NCI-H187 treated with DMSO at 0.1 percent for 48 hours (cell line): ENCODE measurements around the gene GATA6.

Experiments used
- DNase-seq: peaks from one replicate; lab custom pipeline; 2025; lab: John Stamatoyannopoulos, UW

GATA6 gene

DNA sequence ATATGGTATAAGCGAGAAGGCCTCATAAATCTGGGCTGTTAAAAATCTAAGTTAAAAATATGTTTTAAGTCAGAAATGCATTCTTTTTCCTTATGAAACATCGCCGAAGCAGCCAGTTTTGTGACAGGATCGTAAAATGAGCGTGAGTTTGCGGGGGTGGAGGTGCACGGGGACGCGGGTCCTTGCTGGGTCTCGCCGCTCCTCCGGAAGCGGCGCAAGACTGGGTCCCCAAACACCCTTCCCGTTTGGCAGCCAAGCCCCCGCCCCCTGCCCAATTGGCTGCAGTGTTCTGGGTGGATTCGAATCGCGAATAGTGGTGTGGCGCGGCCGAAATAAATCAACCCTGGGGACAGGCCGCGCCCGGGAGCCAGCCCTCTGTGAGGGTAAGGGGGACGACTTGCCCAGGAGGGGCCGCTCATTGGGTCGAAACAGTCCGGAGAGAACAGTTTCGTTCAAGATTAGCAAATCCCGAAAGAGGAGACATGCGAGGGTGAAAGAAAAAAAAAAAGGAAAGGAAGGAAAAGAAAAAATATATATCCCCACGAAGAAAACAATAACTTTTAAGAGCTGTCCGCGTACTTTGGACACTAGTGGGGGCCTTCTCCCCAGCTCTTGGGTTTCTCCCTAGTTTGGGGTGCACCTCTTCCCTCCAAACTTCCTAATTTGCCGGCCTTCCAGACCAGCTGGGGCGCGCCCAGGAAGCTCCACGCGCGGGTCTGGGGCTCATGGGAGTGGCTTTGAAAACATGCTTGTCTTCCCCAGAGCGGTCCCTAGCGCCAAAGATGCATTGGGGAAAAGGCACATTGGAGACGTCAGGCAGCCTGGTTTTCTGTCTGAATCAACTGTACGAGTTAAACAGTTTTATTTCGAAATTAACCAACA lies 3.1 kb upstream of the GATA6 start:
- no peak for DNase-seq

DNA sequence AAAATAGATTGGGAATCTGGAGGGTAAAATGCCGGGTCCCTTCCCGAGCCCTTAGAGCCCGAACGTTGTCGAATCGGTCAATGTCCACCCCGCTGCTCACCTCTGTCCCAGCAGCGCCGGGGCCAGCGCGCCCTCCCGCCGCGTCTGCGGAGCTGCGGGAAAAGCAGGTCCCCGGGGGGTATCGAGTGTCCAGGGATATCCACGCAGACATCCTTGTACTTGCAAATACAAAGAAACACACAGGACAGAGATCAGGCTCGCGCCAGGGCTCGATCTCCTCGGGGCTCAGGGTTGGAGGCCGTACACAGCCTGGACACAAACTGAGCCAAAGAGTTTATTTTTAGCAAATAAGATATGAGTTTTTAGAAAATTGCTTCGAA lies 2.3 kb upstream of the GATA6 start:
- no peak for DNase-seq

DNA sequence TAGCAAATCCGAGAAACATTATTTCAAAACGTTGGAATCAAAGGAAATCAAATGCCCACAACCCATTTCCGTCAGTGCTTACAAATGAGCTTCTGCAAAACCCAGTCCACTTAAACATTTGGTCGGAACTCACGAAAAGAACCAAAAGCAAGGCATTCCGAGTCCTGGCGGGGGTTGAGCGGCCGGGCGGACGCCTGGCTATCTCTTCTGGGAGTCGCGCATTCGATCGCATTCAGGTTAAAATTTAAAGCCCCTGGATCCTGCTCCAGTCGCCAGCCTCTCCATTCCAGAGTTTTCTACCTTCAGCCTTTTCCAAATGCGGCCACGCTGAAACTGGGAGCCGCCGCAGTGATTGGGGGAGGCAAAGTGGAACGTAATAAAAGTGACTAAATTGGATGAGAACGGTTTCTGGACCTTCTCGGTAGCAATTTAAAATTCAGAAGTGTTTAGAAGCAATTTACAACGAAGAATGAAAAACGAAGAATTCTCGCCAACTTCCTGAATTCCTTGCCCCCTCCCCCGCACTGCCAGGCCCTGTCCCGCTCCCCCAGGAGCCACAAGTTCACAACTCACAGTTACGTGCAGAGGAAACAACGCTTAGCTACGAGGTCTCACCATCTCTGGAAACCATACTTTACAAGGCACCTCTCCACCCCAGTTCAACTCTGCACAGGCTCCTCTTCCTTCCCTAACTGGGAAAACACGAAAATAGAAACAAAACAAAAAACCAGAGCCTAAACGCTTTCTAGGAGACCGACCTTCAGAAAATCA lies 1.7 kb upstream of the GATA6 start:
- no peak for DNase-seq

DNA sequence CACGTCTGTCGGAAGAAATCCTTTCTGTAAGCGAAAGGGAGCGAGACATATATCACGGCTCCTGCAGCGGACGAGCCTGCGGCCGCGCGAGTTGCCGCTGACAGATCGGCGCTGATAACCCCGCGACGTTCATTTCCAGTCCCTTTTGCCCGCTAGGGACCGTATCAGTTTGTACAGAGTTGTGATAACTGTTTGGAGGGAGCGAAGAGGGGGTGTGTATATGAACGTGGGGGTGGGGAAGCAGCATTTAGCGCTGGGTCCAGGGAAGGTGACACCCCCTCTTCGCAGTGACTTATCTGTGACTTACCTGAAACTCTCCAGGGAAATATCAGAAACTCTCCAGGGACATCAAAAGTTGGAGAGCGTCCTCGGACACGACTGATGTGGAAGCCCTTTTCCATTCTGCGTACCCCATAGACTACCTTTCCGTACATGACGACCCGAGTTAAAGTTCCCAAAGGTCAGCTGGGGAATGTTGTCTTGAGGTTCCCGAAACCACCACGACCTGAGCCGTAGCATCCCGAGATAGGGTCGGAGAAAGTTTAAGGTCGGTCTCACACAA lies 948 bp upstream of the GATA6 start:
- no peak for DNase-seq

DNA sequence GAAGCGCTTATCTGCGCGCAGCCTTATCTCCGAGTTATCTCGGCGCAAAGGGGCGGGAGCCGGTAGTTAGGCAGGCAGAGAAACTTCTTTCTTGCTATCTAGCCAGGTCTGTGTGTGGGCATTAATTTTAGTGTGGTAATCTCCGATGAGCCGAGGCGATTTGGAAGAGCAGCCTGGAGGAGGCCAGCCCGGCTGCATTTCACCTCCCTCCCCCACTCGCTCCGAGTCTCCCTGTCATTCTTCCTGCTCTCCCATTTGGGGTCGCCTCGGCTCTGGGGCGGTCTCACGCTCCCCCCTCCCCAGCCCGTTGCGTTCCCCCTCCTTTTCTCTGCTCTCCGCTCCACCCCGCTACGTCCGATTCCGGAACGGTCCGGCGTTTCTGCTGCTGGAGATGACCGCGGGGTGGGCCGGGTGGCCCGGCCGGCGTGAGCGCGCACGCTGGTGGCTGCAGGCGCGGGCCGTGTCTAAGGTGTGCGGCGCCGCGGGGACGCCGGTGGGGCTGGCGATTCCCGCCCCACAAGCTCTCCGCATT lies 566 bp downstream of the GATA6 start:
- DNase-seq = no peak

DNA sequence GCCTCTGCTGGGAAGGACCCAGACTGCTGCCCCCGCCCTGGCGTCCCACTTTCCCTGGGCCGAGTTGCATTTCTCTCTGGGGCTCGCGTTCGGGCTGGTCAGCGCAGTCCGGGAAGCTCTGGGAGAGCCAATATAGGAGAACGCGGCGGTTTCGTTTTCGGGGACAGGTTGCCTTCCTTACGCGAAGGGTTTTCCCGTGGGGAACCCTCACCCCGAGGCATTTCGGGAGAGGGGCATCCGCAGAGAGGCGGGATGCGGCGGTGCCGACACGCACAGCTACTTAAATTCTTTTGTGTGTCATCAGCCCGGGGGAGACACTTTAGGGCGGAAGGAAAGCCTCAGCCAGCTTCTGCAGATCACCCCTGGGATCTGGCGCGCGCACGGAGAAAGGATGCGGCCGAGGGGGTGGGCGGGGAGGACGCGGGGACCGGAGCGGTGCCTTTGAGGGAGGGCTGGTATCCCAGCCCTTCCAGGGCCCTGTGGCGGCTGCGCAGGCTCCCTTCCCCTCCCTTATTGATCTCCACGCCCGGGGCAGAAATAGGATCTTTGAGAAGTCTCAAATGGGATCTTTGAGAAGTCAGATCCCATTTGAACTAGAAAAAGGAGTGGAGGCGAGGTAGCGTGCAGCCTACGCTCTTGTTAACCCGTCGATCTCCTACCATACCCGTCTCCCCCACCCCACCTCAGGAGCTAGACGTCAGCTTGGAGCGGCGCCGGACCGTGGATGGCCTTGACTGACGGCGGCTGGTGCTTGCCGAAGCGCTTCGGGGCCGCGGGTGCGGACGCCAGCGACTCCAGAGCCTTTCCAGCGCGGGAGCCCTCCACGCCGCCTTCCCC lies 1.2 kb downstream of the GATA6 start:
- no peak for DNase-seq

DNA sequence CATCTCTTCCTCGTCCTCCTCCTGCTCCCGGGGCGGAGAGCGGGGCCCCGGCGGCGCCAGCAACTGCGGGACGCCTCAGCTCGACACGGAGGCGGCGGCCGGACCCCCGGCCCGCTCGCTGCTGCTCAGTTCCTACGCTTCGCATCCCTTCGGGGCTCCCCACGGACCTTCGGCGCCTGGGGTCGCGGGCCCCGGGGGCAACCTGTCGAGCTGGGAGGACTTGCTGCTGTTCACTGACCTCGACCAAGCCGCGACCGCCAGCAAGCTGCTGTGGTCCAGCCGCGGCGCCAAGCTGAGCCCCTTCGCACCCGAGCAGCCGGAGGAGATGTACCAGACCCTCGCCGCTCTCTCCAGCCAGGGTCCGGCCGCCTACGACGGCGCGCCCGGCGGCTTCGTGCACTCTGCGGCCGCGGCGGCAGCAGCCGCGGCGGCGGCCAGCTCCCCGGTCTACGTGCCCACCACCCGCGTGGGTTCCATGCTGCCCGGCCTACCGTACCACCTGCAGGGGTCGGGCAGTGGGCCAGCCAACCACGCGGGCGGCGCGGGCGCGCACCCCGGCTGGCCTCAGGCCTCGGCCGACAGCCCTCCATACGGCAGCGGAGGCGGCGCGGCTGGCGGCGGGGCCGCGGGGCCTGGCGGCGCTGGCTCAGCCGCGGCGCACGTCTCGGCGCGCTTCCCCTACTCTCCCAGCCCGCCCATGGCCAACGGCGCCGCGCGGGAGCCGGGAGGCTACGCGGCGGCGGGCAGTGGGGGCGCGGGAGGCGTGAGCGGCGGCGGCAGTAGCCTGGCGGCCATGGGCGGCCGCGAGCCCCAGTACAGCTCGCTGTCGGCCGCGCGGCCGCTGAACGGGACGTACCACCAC lies 2.1 kb downstream of the GATA6 start:
- DNase-seq = no peak

DNA sequence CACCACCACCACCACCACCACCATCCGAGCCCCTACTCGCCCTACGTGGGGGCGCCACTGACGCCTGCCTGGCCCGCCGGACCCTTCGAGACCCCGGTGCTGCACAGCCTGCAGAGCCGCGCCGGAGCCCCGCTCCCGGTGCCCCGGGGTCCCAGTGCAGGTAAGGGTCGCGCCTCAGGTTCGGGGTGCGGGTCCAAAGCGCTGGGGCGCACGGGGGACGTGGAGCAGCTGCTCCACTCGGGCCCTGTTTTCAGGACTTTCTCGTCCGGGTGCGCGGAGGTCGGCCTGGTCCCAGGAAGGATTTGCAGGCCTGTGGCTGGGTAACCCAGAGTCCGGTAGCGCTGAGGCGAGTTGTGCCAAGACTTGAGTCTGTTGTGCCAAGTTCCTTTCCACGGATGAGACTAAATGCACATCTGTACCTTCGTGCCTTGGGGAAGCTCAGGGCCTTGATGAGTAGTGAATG lies 2.8 kb downstream of the GATA6 start:
- no peak for DNase-seq

DNA sequence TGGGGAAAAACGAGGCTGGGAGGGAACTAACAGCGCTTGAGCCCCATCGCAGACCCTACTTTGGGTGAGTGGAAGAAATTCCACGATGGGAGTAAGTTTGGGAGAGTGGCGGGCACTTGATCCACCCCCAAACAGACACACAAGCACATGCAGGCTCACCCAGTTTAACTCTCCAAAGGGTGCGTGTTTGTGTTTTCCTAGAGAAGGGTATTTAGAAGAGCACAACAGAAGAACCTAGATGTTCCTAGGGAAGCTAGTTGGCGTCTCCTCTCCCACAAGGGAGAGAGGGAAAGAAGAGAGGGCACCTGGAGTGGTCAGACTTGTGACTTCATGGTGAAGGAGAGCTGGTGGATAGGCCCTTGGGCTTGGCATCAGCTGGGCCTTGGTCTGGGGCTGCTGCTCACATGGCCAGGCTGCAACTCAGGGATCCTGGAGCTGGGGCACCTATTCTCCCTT lies 3.2 kb downstream of the GATA6 start:
- no peak for DNase-seq

DNA sequence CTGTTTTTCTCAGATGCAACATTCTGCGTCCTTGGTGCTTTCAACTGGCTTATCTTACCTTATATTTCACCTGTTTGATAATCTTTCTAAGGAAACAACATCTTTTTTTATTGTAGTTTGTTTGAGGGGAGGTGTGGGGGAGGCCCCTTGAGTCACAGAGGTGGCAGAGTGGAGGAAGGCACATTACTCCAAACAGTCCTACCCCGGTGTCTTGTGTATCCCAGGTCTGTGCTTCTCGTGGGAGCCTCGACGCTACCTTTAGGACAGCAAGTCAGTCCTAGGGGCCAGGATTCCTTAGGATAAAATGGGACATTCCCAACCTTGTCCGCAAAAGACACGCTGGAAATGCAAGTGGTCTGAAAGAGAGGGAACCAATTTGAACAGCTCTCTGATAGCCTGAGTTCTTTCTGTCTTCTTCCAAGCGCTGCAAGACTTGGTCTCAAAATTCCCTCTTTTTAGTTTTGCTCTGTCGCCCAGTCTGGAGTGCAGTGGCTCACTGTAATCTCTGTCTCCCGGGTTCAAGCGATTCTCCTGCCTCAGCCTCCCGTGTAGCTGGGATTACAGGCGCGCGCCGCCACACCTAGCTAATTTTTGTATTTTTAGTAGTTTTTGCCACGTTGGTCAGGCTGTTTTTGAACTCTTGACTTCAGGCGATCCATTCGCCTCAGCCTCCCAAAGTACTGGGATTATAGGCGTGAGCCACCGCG lies 4.0 kb downstream of the GATA6 start:
- no peak for DNase-seq

DNA sequence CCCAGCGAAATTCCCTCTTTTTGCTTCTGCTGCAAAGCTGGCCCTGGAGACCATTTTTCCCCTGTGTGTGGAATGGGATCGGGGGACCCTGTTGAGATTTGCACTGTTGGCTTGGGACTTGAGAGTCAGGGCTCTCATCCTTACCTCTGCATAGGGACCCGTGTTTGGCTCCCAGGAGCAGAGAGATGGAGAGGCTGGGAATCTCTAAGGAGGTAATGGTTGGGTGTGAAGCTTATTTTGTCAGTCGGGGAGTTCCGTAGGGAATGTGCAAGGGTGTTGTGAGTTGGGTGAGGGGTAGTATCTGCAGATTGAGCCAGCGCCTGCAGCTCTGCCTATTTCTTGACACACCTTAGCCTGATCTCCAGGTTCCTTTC lies 4.5 kb downstream of the GATA6 start:
- no peak for DNase-seq

DNA sequence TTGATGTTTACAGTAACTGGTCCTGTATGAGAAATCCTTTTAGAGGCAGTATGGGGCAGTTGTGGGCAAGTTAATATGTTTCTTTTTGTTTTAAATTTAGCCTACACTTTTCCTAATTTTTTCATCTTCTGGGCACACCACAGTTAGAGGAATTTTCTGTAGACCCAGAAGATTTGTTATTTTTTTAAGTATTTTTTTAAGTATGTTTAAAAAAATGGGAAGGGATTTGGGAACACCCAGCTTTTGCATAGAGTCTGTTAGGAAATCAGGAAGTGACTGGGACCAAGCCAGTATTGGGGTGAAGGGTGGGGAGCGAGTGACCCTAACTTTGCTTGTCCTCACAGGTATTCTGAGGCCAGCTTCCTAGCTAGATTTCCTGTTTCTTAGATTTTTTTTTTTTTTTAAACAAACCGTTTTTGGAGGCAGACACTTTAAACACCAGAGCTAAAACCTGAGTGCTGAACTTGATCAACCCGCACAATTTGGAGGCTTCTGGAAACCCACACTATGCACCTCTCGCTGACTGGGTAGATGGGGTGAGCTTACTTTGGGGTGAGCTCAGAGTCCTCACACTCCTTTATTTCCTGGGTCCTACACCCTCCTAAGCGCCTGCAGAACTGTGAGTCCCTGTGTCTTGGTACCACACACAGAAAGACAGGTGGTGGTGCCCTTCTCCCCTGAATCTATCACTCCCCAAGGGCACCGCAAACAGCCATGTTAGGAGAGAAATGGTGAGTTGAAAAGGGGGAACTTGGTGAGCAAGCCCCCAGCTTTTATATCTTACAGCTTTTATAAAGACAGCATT lies 5.2 kb downstream of the GATA6 start:
- DNase-seq = no peak

DNA sequence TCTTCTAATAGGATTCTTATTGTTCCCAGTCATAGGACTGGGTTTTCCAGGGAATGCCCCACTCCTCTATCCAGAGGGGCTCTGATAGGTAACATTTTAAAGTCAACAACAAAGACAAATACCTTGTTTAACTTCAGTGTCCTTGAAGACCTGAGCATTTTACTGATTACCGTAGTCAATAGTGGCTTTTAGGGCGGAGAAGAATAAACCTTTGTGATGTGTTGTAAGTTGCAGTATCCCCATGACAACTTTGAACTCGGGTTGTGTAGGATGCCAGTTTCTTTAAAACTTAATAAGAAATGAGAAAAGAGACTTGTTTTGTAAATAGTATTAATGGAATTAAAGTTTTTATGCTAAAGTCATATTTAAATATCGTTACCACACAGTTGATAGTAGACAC lies 6.0 kb downstream of the GATA6 start:
- DNase-seq = no peak

DNA sequence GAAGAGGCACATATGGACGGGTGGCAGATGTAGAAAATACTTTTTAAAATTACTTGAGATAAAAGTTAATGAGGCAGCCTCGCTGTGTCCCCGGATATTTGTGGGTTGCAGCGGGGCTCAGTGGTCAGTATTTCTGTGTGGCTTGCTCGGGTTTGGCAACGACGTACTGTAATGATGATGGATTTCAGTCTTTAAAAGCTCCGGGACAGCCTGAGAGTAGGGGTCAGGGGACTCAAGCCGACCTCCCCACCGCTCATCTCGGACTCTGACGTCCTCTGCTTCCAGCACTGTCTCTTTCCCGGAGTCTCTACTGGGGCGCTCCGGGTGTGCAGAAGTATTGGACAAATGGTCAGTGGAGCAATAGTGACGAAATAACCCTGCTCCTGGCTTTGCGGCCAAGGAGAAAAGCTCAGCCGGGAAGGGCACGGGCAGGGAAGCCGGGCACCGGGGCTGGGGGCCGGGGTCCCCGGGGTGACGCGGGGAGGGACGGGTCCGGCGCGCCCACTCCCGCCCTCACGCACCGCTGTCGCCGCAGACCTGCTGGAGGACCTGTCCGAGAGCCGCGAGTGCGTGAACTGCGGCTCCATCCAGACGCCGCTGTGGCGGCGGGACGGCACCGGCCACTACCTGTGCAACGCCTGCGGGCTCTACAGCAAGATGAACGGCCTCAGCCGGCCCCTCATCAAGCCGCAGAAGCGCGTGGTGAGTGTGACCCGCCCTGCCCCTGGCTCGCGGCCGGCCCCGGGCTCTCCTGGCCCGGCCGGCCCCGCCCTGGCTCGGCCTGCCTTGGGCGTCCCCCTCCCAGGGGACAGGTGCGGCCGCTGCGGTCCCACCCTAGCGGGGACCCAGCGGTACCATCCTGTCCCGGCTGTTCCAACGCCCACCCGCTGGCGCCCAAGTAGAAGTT lies 7.3 kb downstream of the GATA6 start:
- no peak for DNase-seq

DNA sequence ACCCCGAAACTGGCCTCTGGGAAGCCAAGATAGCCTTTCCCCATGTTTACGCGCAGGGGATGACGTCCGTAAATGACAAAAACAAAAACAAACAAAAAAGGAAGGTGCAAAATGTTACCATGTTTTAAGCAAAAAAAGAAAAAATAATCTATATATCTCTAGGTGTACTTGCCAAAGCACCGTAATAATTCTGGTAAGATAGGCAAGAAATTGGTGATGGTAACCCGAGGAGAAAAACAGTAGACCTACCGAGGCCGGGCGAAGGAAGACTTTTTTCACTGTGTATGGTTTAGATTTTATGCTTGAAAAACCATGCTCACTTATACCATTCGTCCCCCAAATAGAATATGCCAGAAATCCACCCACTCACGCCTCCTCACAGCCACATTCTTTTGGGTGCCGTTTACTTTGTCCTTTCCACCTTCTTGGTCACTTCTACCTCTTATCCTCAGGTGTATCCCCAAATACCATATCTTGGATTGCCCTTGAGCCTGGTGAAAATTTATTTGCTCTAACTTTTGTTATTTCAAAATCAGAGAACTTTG lies 8.0 kb downstream of the GATA6 start:
- DNase-seq = no peak

DNA sequence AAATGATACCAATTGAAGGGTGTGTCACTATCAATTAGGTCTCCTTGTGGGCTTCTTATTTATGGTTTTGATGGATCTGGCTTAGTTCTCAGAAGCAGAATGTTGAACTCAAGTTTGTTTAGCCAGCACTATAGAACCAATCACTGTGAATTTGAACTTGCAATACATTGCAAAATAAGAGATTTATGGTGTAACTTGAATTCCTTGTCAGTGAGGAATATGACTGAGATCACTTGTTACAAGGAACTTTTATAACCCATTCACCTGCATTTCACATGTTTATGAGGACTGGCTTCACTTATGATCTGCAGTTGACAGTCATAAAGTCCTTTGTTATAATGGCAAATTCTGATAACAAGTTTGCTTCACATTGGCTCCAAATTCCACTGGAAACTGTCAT lies 9.8 kb downstream of the GATA6 start:
- DNase-seq = no peak

DNA sequence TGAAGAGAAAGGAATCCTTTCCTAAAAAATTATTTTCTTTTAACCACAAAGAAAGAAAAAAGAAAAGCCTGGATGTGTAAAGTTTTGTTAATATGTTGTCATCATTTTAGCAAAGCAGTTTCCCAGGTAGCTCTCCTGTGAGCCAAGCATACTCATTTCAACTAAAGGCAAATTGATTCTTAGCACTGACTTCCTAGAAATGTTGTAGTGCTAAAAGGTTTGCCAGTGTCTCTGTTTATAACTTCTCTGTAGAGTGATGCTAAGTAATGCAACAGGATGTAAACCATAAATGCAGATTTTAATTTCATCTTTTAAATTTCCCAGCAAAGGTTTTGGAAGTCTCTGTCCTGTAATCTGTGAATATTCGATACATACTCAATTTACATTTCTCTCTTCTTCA lies 10.2 kb downstream of the GATA6 start:
- DNase-seq = no peak

DNA sequence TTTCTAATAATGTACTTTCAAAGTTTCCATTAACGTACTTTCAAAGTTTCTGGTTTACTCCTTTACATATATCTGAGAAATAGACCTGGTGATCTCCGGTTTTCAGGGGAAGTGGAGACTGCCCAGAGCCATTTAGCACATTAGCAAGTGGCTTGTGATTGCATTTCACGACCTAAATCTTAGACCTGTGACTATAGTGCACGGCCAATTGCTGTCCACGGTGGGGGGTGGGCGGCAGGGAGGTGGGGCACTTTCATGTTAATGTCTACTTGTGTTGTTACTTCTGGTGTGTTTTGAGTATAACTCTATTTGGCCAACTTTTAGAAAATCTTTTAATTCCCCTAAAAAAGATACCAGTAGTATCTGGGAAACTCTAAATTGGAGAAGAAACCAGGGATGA lies 11.3 kb downstream of the GATA6 start:
- DNase-seq = no peak
